OCI-LY1 (cell line): ENCODE results near the gene CISD1.

Source experiments
- H2AFZ ChIP-seq: fragments of 200-600 bp; sonication (generic), shearing (Covaris generic); 2 replicates; pipeline ENCODE4 v1.6.0; 2014; ENCODE audit warnings: antibody characterized with exemption, mild to moderate bottlenecking, low read length
- H3F3A ChIP-seq: fragments of 200-600 bp; sonication (generic), shearing (Covaris generic); 2 replicates; pipeline ENCODE4 v1.6.0; 2014; ENCODE audit warnings: mild to moderate bottlenecking, antibody characterized with exemption, low read length, moderate library complexity; ENCODE audit not compliant: insufficient read depth
- H3K27ac ChIP-seq: fragments of 200-600 bp; sonication (generic); 2 replicates; pipeline ENCODE4 v1.5.1; 2014; ENCODE audit warnings: low read length, mixed run types, mild to moderate bottlenecking, low read depth; ENCODE audit not compliant: poor library complexity, severe bottlenecking
- H3K27me3 ChIP-seq: fragments of 200-600 bp; sonication (generic); 2 replicates; pipeline ENCODE4 v1.6.0; 2014; ENCODE audit warnings: antibody characterized with exemption, mild to moderate bottlenecking, low read length, moderate library complexity; ENCODE audit not compliant: insufficient read depth
- H3K36me3 ChIP-seq: fragments of 200-600 bp; sonication (generic); 2 replicates; pipeline ENCODE4 v1.6.1; 2014; ENCODE audit warnings: mild to moderate bottlenecking, antibody characterized with exemption, low read length, moderate library complexity, mixed read lengths; ENCODE audit not compliant: insufficient read depth
- H3K4me1 ChIP-seq: fragments of 200-600 bp; sonication (generic); 2 replicates; pipeline ENCODE4 v1.5.1; 2014; ENCODE audit warnings: mild to moderate bottlenecking, low read length, moderate library complexity; ENCODE audit not compliant: insufficient read depth, severe bottlenecking
- H3K4me2 ChIP-seq: fragments of 200-600 bp; sonication (generic), shearing (Covaris generic); 2 replicates; pipeline ENCODE4 v1.6.1; 2014; ENCODE audit warnings: low read length
- H3K4me3 ChIP-seq: fragments of 200-600 bp; sonication (generic); 2 replicates; pipeline ENCODE4 v1.5.1; 2014; ENCODE audit warnings: low read length, low read depth, mild to moderate bottlenecking, mixed read lengths; ENCODE audit not compliant: poor library complexity, severe bottlenecking
- H3K79me2 ChIP-seq: fragments of 200-600 bp; shearing (Covaris generic); 2 replicates; pipeline ENCODE4 v1.6.1; 2016; ENCODE audit warnings: mixed run types, low read length, mixed read lengths; ENCODE audit not compliant: insufficient read depth
- H3K9ac ChIP-seq: fragments of 200-600 bp; sonication (generic), shearing (Covaris generic); 2 replicates; pipeline ENCODE4 v1.6.1; 2014; ENCODE audit warnings: mild to moderate bottlenecking, low read length, mixed read lengths
- H3K9me2 ChIP-seq: fragments of 200-600 bp; sonication (generic), shearing (Covaris generic); 2 replicates; pipeline ENCODE4 v1.6.1; 2014; ENCODE audit warnings: low read depth, mild to moderate bottlenecking, low read length, mixed read lengths
- H3K9me3 ChIP-seq: fragments of 200-600 bp; shearing (Covaris generic); 2 replicates; pipeline ENCODE4 v1.6.1; 2014; ENCODE audit warnings: low read length, mixed read lengths
- H4K20me1 ChIP-seq: fragments of 200-600 bp; sonication (generic), shearing (Covaris generic); 2 replicates; pipeline ENCODE4 v1.6.0; 2016; ENCODE audit warnings: mild to moderate bottlenecking, low read length; ENCODE audit not compliant: insufficient read depth
- CTCF ChIP-seq: fragments of 200-600 bp; sonication (generic), shearing (Covaris generic); IDR thresholded peaks from 2 replicates; pipeline ENCODE4 v1.5.1; 2017; ENCODE audit warnings: mild to moderate bottlenecking, antibody characterized with exemption, low read length, moderate library complexity, mixed read lengths
- EZH2 ChIP-seq: fragments of 200-600 bp; sonication (generic), shearing (Covaris generic); IDR thresholded peaks from 2 replicates; pipeline ENCODE4 v1.8.0; 2017; ENCODE audit warnings: borderline replicate concordance, mixed run types, mild to moderate bottlenecking, antibody characterized with exemption, low read length, moderate library complexity, mixed read lengths

The CISD1 gene

GRCh38 chr10:58334817-58335305, 65.9 kb downstream of the CISD1 start, which contains the start of gene UBE2D1:
UBE2D1 (plus strand) TSS chr10:58335006; CDS start chr10:58335202, 196 bp downstream.
- Histone ChIP-seq H3K9ac (peak within 1 kb of the TSS; percentile 84), H3K9me2 (no peaks in the 10 kb centered on the region), H3K36me3 (no peaks in the 10 kb centered on the region), H3K4me3 (peak within 1 kb of the TSS; percentile 92), H3K9me3 (no peaks in the 10 kb centered on the region), H4K20me1 (no peaks in the 10 kb centered on the region), H3K27me3 (no peaks in the 10 kb centered on the region), H2AFZ (no peak within 1 kb of the TSS), H3K27ac (no peak within 1 kb of the TSS), H3K4me2 (peak within 1 kb of the TSS; percentile 98), H3K4me1 (peaks cover 18% of the 10 kb centered on the region), H3K79me2 (peaks cover 27% of the 10 kb centered on the region), H3F3A (no peaks in the 10 kb centered on the region)
- TF ChIP-seq CTCF (no peak), EZH2 (no peak)

GRCh38 chr10:58335306-58336005, 66.5 kb downstream of the CISD1 start:
- Histone ChIP-seq H2AFZ (no peak overlapping the region), H3F3A (no peaks in the 10 kb centered on the region), H3K36me3 (no peaks in the 10 kb centered on the region), H3K27ac (no peak overlapping the region), H3K4me2 (peak overlapping the region; percentile 98), H3K79me2 (peaks cover 27% of the 10 kb centered on the region), H3K9me3 (no peaks in the 10 kb centered on the region), H3K27me3 (no peaks in the 10 kb centered on the region), H3K4me1 (peaks cover 18% of the 10 kb centered on the region), H3K9me2 (no peaks in the 10 kb centered on the region), H3K9ac (peak overlapping the region; percentile 84), H3K4me3 (peak overlapping the region; percentile 92), H4K20me1 (no peaks in the 10 kb centered on the region)
- TF ChIP-seq CTCF, result no peak
- TF ChIP-seq EZH2, result no peak

GRCh38 chr10:58336242-58336641, 67.3 kb downstream of the CISD1 start:
- H3K4me3 ChIP-seq, result peak overlapping the region; percentile 92
- peaks cover 18% of the 10 kb centered on the region for H3K4me1 ChIP-seq
- H3K4me2 ChIP-seq, result peak overlapping the region; percentile 98
- H3K27me3 ChIP-seq, result no peaks in the 10 kb centered on the region
- H3K9me3 ChIP-seq, result no peaks in the 10 kb centered on the region
- H3K9ac ChIP-seq, result peak overlapping the region; percentile 84; the same call in 1 of the 2 replicates
- H4K20me1 ChIP-seq, result no peaks in the 10 kb centered on the region
- no peak overlapping the region for H2AFZ ChIP-seq
- H3F3A ChIP-seq, result no peaks in the 10 kb centered on the region
- TF ChIP-seq EZH2, result no peak
- no peak for TF ChIP-seq CTCF
- no peaks in the 10 kb centered on the region for H3K36me3 ChIP-seq
- no peaks in the 10 kb centered on the region for H3K9me2 ChIP-seq
- H3K79me2 ChIP-seq, result peaks cover 27% of the 10 kb centered on the region
- no peak overlapping the region for H3K27ac ChIP-seq
